Heart left ventricle (tissue), 13 donors: Measurements from ENCODE around the gene KRT2.

Experiments used
- POLR2A ChIP-seq, 2 donors: fragments of 450-650 bp; IDR thresholded peaks; one replicate each; pipeline ENCODE4 v1.6.1; 2017; ENCODE audit warnings: antibody characterized with exemption in 2 of 2, mild to moderate bottlenecking in 2 of 2, moderate library complexity in 2 of 2
- TF ChIP-seq, protein P1 (sequence below), 12 donors: fragments of 200-600 bp; sonication (generic) in 4 of 12; IDR thresholded peaks; one replicate each; pipeline versions ENCODE4 v1.5.0 to v1.8.0; 2018 to 2022; ENCODE audit warnings: antibody characterized with exemption in 12 of 12, mild to moderate bottlenecking in 5 of 12
- donor health status: ischemic (EF 13 %, LVEDD 7.1; RV severe dilation, severe dysfunction).
- donor health status: DM: no; HTN: yes; CAD: no.
- donor health status: DM: no; HTN: no; CAD: no.
- donor health status: ischemic (EF 25% LVEDD 6.9; RV normal size, moderate dysfunction).
- donor health status: ischemic (EF 25% LVEDD 5.7; RV mildly dilated, moderate dysfunction).
- donor health status: ischemic (EF 35%, LVEDD 5.7; RV mildly dilated, moderate dysfunction).
- donor health status: nonischemic (EF 11% LVEDD 7.7; RV severe dilation, severe dysfunction).
- donor health status: DM: yes; HTN: yes; CAD: no.
- donor health status: PGD.
- donor health status: ischemic (EF 29% LVEDD 5.4; RV normal size, mild dysfunction).
- donor health status: nonischemic (EF 23%, LVEDD 6.1; RV moderate dilation, normal function).

DNA sequence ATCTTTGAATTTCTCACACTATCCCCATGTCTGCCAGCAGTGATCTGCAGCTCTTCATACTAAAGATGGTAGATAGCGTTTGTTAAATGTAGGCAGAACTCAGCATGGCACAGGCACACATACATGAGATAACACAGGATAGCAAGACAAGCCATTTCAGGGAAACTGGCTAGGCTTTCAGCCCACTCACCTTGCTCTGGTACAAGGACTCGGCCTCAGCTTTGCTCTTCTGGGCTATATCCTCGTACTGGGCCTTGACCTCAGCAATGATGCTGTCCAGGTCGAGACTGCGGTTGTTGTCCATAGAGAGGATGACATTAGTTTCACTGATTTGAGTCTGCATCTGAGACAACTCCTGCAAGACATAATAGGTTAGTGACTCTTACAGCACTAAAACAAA, 25.1 kb upstream of the KRT2 start:
- TF ChIP-seq, protein P1, sequence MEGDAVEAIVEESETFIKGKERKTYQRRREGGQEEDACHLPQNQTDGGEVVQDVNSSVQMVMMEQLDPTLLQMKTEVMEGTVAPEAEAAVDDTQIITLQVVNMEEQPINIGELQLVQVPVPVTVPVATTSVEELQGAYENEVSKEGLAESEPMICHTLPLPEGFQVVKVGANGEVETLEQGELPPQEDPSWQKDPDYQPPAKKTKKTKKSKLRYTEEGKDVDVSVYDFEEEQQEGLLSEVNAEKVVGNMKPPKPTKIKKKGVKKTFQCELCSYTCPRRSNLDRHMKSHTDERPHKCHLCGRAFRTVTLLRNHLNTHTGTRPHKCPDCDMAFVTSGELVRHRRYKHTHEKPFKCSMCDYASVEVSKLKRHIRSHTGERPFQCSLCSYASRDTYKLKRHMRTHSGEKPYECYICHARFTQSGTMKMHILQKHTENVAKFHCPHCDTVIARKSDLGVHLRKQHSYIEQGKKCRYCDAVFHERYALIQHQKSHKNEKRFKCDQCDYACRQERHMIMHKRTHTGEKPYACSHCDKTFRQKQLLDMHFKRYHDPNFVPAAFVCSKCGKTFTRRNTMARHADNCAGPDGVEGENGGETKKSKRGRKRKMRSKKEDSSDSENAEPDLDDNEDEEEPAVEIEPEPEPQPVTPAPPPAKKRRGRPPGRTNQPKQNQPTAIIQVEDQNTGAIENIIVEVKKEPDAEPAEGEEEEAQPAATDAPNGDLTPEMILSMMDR (IDR thresholded peaks at IDR 0.05): no peak
- TF ChIP-seq POLR2A (IDR thresholded peaks at IDR 0.05): no peak
